Putamen (tissue), 1 donor: ENCODE results near the gene KLRC4.
A peak's percentile ranks its signal among the peaks of the same experiment; 100 is the strongest.
"Not testable (repeated sequence)": the region's sequence is repeated elsewhere in the genome, so short reads cannot be mapped to it uniquely, and the experiment has no call there.

Source experiments
- DNase-seq: peaks from one replicate; pipeline ENCODE4 v3.0.0-alpha.2; 2016; ENCODE audit warnings: low spot score

Gene KLRC4

DNA sequence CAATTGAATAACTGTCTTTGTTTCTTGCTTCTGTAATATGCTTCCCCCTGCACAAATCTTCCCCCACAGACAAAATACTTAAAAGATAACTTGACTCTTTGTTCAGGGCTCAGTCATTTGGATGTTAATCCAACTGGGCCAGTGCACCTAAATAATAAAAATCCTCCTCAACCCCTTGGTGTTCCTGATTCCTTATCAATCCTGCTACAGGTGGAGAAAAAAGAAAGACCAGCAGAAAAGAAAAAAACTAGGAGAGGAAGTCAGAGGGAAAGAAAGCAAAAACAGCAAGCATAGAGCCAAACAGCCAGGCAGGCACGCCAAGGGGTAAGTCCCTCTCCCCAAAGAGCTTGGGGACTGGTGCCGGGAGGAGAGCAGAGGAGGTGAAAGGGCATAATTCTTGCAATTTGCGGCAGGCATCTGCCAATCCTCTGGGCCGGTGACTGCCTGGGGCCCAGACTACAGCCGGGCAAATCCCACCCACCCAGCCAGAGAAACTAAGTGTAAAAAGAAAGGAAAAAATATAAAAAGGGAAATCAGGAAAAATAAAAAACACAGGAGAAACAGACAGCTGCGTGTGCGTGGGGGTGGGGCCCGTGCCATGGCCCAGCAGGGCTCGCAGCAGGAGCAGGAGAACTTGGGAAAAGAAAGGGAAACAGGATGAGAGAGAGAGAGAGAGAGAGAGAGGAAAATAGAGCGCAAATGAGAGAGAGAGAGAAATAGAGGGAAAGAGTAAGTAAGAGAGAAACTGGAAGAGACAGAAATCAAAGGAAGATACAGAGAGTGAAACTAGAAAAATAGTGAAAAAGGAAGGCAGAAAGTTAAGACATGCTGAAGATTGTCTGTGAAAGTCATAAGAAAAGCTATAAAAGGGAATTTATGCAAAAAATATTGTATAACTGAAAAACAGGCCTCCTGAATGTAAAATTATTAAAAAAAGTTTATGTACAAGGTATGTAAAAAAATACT, 41.1 kb downstream of the KLRC4 start:
- peak; percentile 25 for DNase-seq

DNA sequence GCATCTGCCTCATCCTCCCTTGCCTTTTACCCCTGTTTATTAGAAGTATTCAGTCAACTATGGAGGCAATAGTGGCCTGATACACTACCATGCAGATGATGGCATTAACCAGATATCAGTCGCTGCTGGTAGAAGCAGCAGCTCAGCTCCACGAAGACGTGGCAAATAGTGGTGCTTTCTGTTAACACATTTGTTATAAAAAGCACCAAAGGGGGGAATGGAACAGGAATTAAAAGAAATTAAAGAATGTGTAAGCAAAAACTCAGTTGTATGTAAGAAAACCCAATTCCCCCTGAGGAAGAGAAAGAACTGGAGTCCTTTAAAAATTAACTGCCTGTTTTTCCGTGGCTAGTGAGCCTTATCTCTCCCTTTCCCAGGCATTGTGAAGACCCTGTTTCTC, 41.8 kb downstream of the KLRC4 start:
- DNase-seq: not testable (repeated sequence)

DNA sequence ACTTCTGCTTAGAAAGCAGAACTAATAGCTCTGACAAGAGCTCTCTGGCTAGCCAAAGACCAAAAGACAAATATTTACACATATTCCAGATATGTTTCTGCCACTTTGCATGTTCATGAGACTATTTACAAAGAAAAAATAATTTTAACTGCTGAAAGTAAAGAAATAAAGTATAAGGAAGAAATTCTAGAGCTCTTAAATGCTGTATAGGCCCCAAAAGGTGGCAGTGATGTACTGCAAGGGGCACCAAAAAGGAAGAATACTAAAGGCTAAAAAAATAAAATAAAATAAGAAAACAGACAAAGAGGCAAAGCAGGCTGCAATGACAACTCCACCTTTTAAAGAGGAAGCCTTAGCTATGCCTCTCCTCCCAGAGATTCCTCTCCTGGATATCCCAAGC, 42.7 kb downstream of the KLRC4 start:
- DNase-seq: peak; percentile 61

DNA sequence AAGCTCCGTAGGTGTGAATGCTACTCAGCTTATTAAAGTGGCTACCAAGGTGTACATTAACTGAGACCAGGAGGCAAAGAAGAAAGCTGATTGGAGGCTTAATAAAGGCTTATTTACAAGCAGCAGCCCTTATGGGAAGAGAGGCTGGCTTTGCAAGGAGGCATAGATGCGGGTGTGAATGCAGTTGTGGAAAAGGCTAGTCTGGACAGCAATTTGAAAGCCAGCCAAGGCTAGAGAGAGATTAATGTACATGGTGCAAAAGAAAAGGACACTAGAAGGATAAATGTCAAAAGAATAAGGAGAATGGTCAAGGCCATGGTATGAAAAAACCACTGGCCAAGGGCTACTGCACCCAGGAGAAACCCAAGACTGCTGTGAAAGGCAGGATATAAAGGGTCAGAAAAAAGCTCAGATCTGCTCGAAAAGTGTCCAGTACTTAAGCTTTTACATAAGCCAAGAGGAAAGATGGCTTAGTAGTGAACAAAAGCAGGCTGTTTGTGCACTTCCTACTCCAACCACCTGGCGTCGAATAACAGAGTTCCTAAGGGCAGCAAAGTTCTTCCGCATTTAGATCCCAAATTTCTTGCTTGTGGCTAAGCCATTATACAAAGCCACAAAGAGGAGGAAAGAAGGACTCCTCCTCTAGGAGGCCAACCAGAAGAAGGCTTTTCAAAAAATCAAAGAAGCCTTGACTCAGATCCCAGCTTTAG, 43.7 kb downstream of the KLRC4 start:
- DNase-seq: peak; percentile 46

DNA sequence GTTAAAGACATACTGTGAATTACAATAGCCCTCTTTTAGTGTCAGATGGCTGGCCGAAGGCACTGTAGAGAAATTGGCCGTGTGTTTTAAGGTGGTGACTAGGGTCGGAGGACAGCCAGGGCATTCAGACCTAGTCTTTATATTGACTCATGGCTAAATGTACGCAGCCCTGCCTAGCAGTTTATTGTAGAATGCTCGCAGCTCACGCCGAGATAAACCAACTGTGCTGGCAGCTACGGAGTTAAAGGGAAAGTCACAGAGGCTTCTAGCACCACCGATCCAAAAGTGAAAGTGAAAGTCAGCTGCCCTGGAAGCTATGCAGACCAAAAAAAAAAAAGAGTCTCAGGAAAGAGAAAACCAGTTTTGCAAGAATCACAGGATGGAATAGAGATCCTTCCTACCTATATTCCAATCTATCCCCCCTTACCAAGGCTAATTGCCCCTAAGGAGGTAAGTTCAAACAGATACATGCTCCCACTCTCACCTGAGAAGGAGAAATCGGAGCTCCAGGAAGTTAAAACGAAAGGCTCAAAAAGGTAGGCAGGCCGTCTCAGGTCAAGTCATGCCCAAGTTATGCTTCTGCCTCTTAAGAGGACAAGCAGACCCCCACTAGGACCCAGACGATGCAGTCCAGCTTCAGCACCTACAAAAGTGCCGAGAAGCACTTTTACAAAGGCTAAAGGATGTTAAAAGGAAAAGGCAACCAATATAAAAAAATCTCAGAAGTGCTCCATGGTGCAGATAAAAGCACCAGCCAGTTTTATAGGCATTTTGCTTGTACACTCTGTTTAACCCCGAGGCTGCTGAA, 44.5 kb downstream of the KLRC4 start:
- DNase-seq: peak; percentile 83

GRCh38 chr12:10363914-10364814, 45.4 kb downstream of the KLRC4 start:
- peak; percentile 74 for DNase-seq

GRCh38 chr12:10363658-10363913, 46.0 kb downstream of the KLRC4 start:
- no peak for DNase-seq

- DNase-seq: no peak
These were observed 46.5 kb downstream of the KLRC4 start for GRCh38 chr12:10362828-10363657.

DNA sequence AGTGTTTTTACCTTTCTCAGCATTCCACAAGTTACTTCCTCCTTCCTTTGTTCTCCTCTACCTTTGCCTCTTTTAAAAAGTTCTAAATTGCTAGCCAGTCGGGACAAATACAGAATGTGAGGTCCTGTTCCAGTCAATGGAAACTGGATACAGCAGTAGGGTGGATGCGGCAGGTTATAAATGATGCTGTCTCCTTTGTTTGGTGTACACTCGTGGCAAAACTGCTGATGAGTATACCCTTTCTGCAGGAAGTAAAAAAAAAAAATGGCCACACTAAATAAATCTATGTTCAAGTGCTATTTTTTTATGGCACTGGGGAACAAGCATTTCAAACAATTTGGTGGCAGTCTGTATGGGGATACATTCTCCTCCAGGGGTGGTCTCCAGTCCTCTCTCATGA, 47.2 kb downstream of the KLRC4 start:
- DNase-seq: no peak

DNA sequence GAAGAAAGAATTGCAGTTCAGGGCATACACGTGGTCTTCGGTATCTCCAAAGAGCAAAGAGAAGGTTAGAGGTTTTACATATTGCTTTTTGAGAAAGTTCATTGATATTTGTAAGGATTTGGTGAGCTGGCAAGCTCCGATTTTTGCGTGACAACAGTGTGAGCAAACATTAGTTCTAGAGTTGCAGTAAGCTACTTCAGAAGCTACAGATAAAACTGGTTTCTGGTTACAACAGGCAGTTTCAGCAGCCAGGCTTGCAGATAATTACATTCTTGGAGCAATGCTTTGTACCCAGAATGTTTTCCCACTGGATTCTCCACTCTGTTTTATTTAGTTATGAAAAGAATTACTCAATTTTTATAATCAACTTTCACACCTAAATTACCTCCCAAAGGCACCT, 47.9 kb downstream of the KLRC4 start:
- no peak for DNase-seq

DNA sequence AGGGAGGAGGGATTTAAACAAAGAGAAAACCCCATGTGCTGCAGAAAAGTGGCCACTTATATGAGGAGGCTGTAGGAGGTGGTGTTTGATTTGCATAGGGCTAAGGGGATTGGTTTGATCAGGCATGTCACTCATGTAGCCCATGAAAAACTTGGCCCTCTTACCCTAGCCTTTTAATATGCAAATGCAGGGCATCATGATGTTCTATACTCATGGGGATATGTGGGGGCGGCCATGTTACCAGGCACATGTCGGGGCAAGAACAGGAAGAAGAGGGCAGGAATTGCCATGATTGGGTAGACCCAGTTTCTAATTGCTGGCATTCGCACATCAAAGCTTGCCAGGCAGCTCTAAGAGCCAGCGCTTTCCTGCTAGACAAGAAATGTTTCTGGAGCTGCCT, 48.5 kb downstream of the KLRC4 start:
- DNase-seq: peak; percentile 67

GRCh38 chr12:10358969-10359368, 50.6 kb downstream of the KLRC4 start:
- DNase-seq: no peak

- DNase-seq: no peak
These were observed 51.4 kb downstream of the KLRC4 start for GRCh38 chr12:10358131-10358530.
